Peyer's patch (tissue), 4 donors: ENCODE data around the gene DDI2.

Experiments used
- CTCF ChIP-seq, 6 experiments: fragments of 450-650 bp in 4 of 6; fragments of 200-600 bp in 2 of 6; sonication (generic) in 1 of 6; IDR thresholded peaks; one replicate each; pipeline ENCODE4 v1.5.1; 2017 to 2019; ENCODE audit warnings: antibody characterized with exemption in 6 of 6, mild to moderate bottlenecking in 3 of 6, moderate library complexity in 1 of 6
- POLR2A ChIP-seq, 2 donors: fragments of 450-650 bp; IDR thresholded peaks; one replicate each; pipeline ENCODE4 v1.5.1; 2017; ENCODE audit warnings: antibody characterized with exemption in 2 of 2, mild to moderate bottlenecking in 2 of 2, moderate library complexity in 2 of 2

- TF ChIP-seq CTCF (IDR thresholded peaks at IDR 0.05) (no peak), POLR2A (IDR thresholded peaks at IDR 0.05) (no peak)
Observed at GRCh38 chr1:15698201-15698600, 80.9 kb downstream of the DDI2 start.
